HepG2 (cell line): ENCODE results near the gene GPBAR1. TPM values are rescaled to one million over a fixed set of nuclear protein-coding genes. Genes with fewer than 3 reads are reported as not detected.

Experiments
- CC2D1A ChIP-seq: sonication (generic); formaldehyde crosslinking; IDR thresholded peaks from 2 replicates; pipeline ENCODE4 v1.8.1; 2023; ENCODE audit warnings: mild to moderate bottlenecking, missing genetic modification reagents
- CEBPB ChIP-seq: IDR thresholded peaks from 2 replicates; pipeline ENCODE4 v1.6.1; 2011; ENCODE audit warnings: low read depth, low read length, improper control_type of control experiment, borderline replicate concordance
- CHD4 ChIP-seq: fragments of 200-600 bp; sonication (generic); IDR thresholded peaks from 2 replicates; pipeline ENCODE4 v1.7.0; 2017; ENCODE audit warnings: mild to moderate bottlenecking, low read length, borderline replicate concordance
- HNRNPL ChIP-seq: fragments of 200-400 bp; formaldehyde crosslinking; IDR thresholded peaks from 2 replicates; pipeline ENCODE4 v1.6.1; 2017; ENCODE audit warnings: mild to moderate bottlenecking, low read depth, low read length
- MXI1 ChIP-seq: IDR thresholded peaks from 3 replicates; pipeline ENCODE4 v1.6.1; 2012; ENCODE audit warnings: low read depth, low read length, inconsistent platforms, borderline replicate concordance
- NFATC3 ChIP-seq: sonication (generic); formaldehyde crosslinking; IDR thresholded peaks from 2 replicates; pipeline ENCODE4 v1.5.1; 2020; ENCODE audit warnings: mild to moderate bottlenecking, missing genetic modification reagents
- RBM39 ChIP-seq: fragments of 200-400 bp; formaldehyde crosslinking; IDR thresholded peaks from one replicate; pipeline ENCODE4 v1.6.1; 2018; ENCODE audit warnings: antibody characterized with exemption, mild to moderate bottlenecking, low read depth, low read length; ENCODE audit not compliant: poor library complexity, severe bottlenecking
- RXRB ChIP-seq: IDR thresholded peaks from 2 replicates; pipeline ENCODE4 v1.6.1; 2016; ENCODE audit warnings: borderline replicate concordance, missing genetic modification reagents, missing compliant biosample characterization
- SP1 ChIP-seq, 2 experiments: fragments of 450-650 bp in 1 of 2; sonication (generic) in 1 of 2; formaldehyde crosslinking in 1 of 2; IDR thresholded peaks; 2 replicates each; pipeline versions ENCODE4 v1.4.0 to v1.6.1; 2016 to 2020; ENCODE audit warnings: missing genetic modification reagents in 1 of 2
- TBX2 ChIP-seq: sonication (generic); formaldehyde crosslinking; IDR thresholded peaks from 2 replicates; pipeline ENCODE4 v1.5.0; 2020; ENCODE audit warnings: missing genetic modification reagents, mild to moderate bottlenecking, borderline replicate concordance
- ZBTB38 ChIP-seq: sonication (generic); formaldehyde crosslinking; IDR thresholded peaks from 2 replicates; pipeline ENCODE4 v1.5.1; 2020; ENCODE audit warnings: mild to moderate bottlenecking, missing genetic modification reagents
- ZNF318 ChIP-seq: sonication (generic); formaldehyde crosslinking; IDR thresholded peaks from 2 replicates; pipeline ENCODE4 v1.4.0; 2020; ENCODE audit warnings: mild to moderate bottlenecking, missing genetic modification reagents
- ZNF362 ChIP-seq: sonication (generic); formaldehyde crosslinking; IDR thresholded peaks from 2 replicates; pipeline ENCODE4 v1.4.0; 2020; ENCODE audit warnings: missing genetic modification reagents, mild to moderate bottlenecking, borderline replicate concordance
- ZNF574 ChIP-seq: sonication (generic); formaldehyde crosslinking; IDR thresholded peaks from 2 replicates; pipeline ENCODE4 v1.4.0; 2020; ENCODE audit warnings: missing genetic modification reagents
- ZNF629 ChIP-seq: sonication (generic); formaldehyde crosslinking; conservative IDR thresholded peaks from 2 replicates; pipeline ENCODE4 v1.5.0; 2020; ENCODE audit warnings: missing genetic modification reagents
- ZNF660 ChIP-seq: sonication (generic); formaldehyde crosslinking; IDR thresholded peaks from 2 replicates; pipeline ENCODE4 v1.5.1; 2020; ENCODE audit warnings: mild to moderate bottlenecking, low read depth, missing genetic modification reagents, borderline replicate concordance
- polyA plus RNA-seq, 8 experiments: library from polyadenylated mRNA; depleted of rRNA in 3 of 8; stranded (reverse) in 7 of 8; unstranded in 1 of 8; fragments of >200 nt; fragmentation: Illumina TruSeq in 4 of 8; extraction: Trizol in 4 of 8; gene quantifications; 2 replicates each; pipeline versions ENCODE4 v1.2.1 to v1.2.3, GENCODE V29; 2011 to 2016; ENCODE audit warnings: low read depth in 4 of 8, missing spikeins in 1 of 8, mixed read lengths in 1 of 8; ENCODE audit not compliant: insufficient read depth in 1 of 8
- total RNA-seq, 5 experiments: library from RNA; depleted of rRNA; stranded (reverse); fragments of >200 nt; fragmentation: Illumina TruSeq; extraction: Trizol; gene quantifications; 2 replicates each; pipeline ENCODE4 v1.2.3, GENCODE V29; 2016; ENCODE audit warnings: low read depth in 1 of 5

Gene GPBAR1
- total and polyA plus RNA-seq, 2 of the 13 experiments (the other 11 are each of a cell fraction or from before 2014, with no cell fraction given) = 0.05 to 0.09 TPM

GRCh38 chr2:218296847-218297246 lies 36.0 kb downstream of the GPBAR1 start (continued):
- TF ChIP-seq ZNF629 (CRISPR knock-in tag) (0 out of 2 replicates have a peak, but pooled peaks have one; percentile 43), ZNF362 (CRISPR knock-in tag) (peak; percentile 49; the same call in 1 of the 2 replicates), ZBTB38 (CRISPR knock-in tag) (0 out of 2 replicates have a peak, but pooled peaks have one; percentile 19), HNRNPL (peak; percentile 85), SP1 (IDR thresholded peaks at IDR 0.05) (no peak), SP1 (CRISPR knock-in tag; IDR thresholded peaks at IDR 0.05) (no peak), CC2D1A (CRISPR knock-in tag) (0 out of 2 replicates have a peak, but pooled peaks have one; percentile 44), ZNF660 (no peak), RXRB (CRISPR knock-in tag) (peak; percentile 72; the same call in 1 of the 2 replicates), ZNF574 (CRISPR knock-in tag) (0 out of 2 replicates have a peak, but pooled peaks have one; percentile 24), NFATC3 (no peak), ZNF318 (CRISPR knock-in tag) (no peak), TBX2 (CRISPR knock-in tag) (peak; percentile 73), RBM39 (no peak), CHD4 (0 out of 2 replicates have a peak, but pooled peaks have one; percentile 76), MXI1 (no peak), CEBPB (no peak)
